AG09309 (cell line): Measurements from ENCODE around the gene AK4.
A peak's percentile ranks its signal among the peaks of the same experiment; 100 is the strongest.

Experiments used
- DNase-seq: peaks from one replicate; pipeline ENCODE4 v3.0.0-alpha.2; 2010; ENCODE audit warnings: low read depth
- H3K4me3 ChIP-seq: 2 replicates; pipeline ENCODE4 v1.5.1; 2011; ENCODE audit warnings: mild to moderate bottlenecking, low read depth, low read length, moderate library complexity; ENCODE audit not compliant: control insufficient read depth
- TF ChIP-seq, protein P1 (sequence below): IDR thresholded peaks from 2 replicates; pipeline ENCODE4 v1.5.1; 2011; ENCODE audit warnings: mild to moderate bottlenecking, low read depth, low read length, inconsistent platforms; ENCODE audit not compliant: insufficient read depth, control insufficient read depth; ENCODE audit errors: missing control alignments

The AK4 gene

DNA sequence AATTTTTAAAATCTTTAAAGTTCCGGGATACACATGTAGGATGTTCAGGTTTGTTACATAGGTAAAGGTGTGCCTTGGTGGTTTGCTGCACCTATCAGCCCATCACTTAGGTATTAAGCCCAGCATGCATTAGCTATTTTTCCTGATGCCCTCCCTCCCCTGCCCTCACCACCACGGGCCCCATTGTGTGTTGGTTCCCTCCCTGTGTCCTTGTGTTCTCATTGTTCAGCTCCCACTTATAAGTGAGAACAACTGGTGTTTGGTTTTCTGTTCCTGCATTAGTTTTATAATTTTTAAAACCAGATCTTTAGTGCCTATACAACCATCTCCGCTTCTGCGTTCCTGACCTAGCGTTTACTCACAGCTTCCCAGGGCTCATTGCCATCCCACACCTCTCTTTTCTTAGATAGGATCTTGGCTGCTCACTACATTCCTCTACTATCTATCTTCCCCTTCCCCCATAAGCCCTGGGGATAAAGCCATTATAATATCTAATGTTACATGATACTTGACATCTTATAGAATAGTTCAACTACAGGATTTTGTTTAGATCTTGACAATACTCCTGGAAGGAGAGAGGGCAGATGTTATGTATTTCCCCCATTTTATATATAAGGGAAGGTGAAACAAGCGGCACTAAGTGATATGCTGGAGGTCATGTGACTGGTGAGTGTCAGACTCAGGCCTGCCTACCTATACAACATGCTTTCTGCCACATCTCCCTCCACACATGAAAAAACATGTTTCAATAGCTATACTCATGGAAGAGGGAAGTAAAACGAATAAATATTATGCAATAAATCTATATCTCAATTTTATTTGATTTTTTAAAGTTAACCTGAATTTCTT, 109.1 kb downstream of the AK4 start:
- H3K4me3 ChIP-seq: no peak overlapping the region
- DNase-seq: no peak
- TF ChIP-seq, protein P1, sequence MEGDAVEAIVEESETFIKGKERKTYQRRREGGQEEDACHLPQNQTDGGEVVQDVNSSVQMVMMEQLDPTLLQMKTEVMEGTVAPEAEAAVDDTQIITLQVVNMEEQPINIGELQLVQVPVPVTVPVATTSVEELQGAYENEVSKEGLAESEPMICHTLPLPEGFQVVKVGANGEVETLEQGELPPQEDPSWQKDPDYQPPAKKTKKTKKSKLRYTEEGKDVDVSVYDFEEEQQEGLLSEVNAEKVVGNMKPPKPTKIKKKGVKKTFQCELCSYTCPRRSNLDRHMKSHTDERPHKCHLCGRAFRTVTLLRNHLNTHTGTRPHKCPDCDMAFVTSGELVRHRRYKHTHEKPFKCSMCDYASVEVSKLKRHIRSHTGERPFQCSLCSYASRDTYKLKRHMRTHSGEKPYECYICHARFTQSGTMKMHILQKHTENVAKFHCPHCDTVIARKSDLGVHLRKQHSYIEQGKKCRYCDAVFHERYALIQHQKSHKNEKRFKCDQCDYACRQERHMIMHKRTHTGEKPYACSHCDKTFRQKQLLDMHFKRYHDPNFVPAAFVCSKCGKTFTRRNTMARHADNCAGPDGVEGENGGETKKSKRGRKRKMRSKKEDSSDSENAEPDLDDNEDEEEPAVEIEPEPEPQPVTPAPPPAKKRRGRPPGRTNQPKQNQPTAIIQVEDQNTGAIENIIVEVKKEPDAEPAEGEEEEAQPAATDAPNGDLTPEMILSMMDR: no peak

DNA sequence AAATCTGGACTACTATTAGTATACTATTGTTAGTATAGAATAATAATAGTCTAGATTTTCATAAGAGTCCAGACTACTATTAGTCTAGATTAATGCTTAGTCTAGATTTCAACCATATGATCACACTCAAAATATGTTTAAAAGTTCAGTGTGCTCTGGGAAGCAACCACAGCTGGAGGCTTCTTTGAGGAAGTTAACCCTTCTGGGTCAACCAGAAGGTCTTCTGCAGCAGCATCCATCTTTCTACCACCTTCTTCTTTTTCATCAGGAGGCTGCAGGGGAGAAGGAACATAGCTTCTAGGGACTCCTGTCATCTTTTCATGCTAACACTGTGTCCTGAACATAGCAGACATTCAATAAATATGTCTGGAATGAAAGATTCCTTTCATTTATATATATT, 110.1 kb downstream of the AK4 start:
- H3K4me3 ChIP-seq: no peak overlapping the region
- TF ChIP-seq, protein P1: no peak
- DNase-seq: no peak

GRCh38 chr1:65259816-65260215, 111.8 kb downstream of the AK4 start:
- DNase-seq: no peak
- TF ChIP-seq, protein P1: no peak
- no peak overlapping the region for H3K4me3 ChIP-seq

- H3K4me3 ChIP-seq: no peak overlapping the region
- DNase-seq: peak; percentile 53
- TF ChIP-seq, protein P1: no peak
Measured at GRCh38 chr1:65260851-65261473, 113.0 kb downstream of the AK4 start.

DNA sequence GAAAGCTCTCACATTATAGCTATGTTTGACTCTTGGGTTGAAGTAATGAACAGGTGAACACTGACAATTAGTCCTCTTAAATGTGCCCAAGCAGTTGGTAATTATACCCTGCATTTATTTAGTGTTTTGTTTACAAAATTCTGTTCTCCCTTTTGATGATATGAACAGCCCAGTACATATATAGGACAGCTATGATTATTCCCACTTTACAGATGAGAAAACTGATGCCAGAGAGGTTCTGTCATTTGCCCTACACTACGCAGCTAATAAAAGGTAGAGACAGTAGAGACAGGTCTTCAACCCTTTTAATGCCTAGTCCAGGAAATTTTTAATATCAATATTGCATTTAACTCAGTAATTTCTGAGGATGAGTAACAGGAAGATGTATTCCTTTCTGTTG, 115.3 kb downstream of the AK4 start:
- no peak for DNase-seq
- TF ChIP-seq, protein P1: no peak
- no peak overlapping the region for H3K4me3 ChIP-seq

- DNase-seq: no peak
- TF ChIP-seq, protein P1: no peak
Measured at GRCh38 chr1:65264197-65264929, 116.4 kb downstream of the AK4 start.

More at GRCh38 chr1:65264197-65264929, 116.4 kb downstream of the AK4 start:
- peak overlapping the region; percentile 43 for H3K4me3 ChIP-seq
